NCI-H1436 (cell line): ENCODE results near the gene PPP1R1B.
A peak's percentile ranks its signal among the peaks of the same experiment; 100 is the strongest.

ENCODE experiments used
- DNase-seq: peaks from one replicate; lab custom pipeline; 2025; lab: John Stamatoyannopoulos, UW

PPP1R1B gene

GRCh38 chr17:39633570-39634183 is 6.9 kb downstream of the PPP1R1B start:
- DNase-seq = no peak

- peak; percentile 50 for DNase-seq
Measured at GRCh38 chr17:39634384-39634871, 7.7 kb downstream of the PPP1R1B start.

GRCh38 chr17:39635614-39636176 is 8.9 kb downstream of the PPP1R1B start:
- DNase-seq = no peak

- DNase-seq = no peak
Measured at GRCh38 chr17:39636587-39636926, 9.8 kb downstream of the PPP1R1B start.

GRCh38 chr17:39636927-39637736 is 10.4 kb downstream of the PPP1R1B start, which contains the start of gene STARD3:
TSS of gene STARD3 (plus strand) at chr17:39637144. CDS start at chr17:39653532, 16,388 bp downstream.
- peak; percentile 90 for DNase-seq

- no peak for DNase-seq
Measured at GRCh38 chr17:39638317-39638716, 11.6 kb downstream of the PPP1R1B start.

- DNase-seq = no peak
Measured at GRCh38 chr17:39639043-39639442, 12.3 kb downstream of the PPP1R1B start.

- DNase-seq = no peak
Measured at GRCh38 chr17:39639566-39640458, 13.1 kb downstream of the PPP1R1B start.

- DNase-seq = no peak
Measured at GRCh38 chr17:39640591-39641031, 13.9 kb downstream of the PPP1R1B start.

GRCh38 chr17:39641097-39641496 is 14.3 kb downstream of the PPP1R1B start:
- no peak for DNase-seq

GRCh38 chr17:39641883-39642282 is 15.1 kb downstream of the PPP1R1B start:
- no peak for DNase-seq

- no peak for DNase-seq
Measured at GRCh38 chr17:39642291-39643074, 15.7 kb downstream of the PPP1R1B start.

- DNase-seq = no peak
Measured at GRCh38 chr17:39643271-39643670, 16.5 kb downstream of the PPP1R1B start.

GRCh38 chr17:39647256-39647655 is 20.5 kb downstream of the PPP1R1B start:
- no peak for DNase-seq

GRCh38 chr17:39648616-39649366 is 22.0 kb downstream of the PPP1R1B start:
- no peak for DNase-seq

GRCh38 chr17:39650121-39650579 is 23.4 kb downstream of the PPP1R1B start:
- DNase-seq = no peak

- no peak for DNase-seq
Measured at GRCh38 chr17:39651923-39652586, 25.3 kb downstream of the PPP1R1B start.

- no peak for DNase-seq
Measured at GRCh38 chr17:39652587-39653315, 26.0 kb downstream of the PPP1R1B start.

- DNase-seq = no peak
Measured at GRCh38 chr17:39653316-39653661, 26.5 kb downstream of the PPP1R1B start.
